KMS-11 (cell line): ENCODE data around the gene EPHA8.

ENCODE experiments used
- H2AFZ ChIP-seq: fragments of 200-600 bp; sonication (generic); 2 replicates; pipeline ENCODE4 v1.6.1; 2016; ENCODE audit warnings: antibody characterized with exemption, mixed run types, low read depth
- H3K27ac ChIP-seq: fragments of 200-600 bp; sonication (generic); 2 replicates; pipeline ENCODE4 v1.6.1; 2016; ENCODE audit warnings: mild to moderate bottlenecking, mixed run types
- H3K27me3 ChIP-seq: fragments of 200-600 bp; sonication (generic); 2 replicates; pipeline ENCODE4 v1.6.1; 2017; ENCODE audit warnings: mild to moderate bottlenecking, low read depth, mixed run types, moderate library complexity; ENCODE audit not compliant: insufficient read depth
- H3K36me3 ChIP-seq: fragments of 200-600 bp; sonication (generic); 2 replicates; pipeline ENCODE4 v1.6.1; 2017; ENCODE audit warnings: mild to moderate bottlenecking, mixed run types; ENCODE audit not compliant: insufficient read depth
- H3K4me1 ChIP-seq: fragments of 200-600 bp; sonication (generic); 2 replicates; pipeline ENCODE4 v1.6.1; 2016; ENCODE audit warnings: mild to moderate bottlenecking, low read depth, mixed run types; ENCODE audit not compliant: poor library complexity, severe bottlenecking
- H3K4me2 ChIP-seq: fragments of 200-600 bp; sonication (generic); 2 replicates; pipeline ENCODE4 v1.7.0; 2016; ENCODE audit warnings: mild to moderate bottlenecking, mixed run types
- H3K4me3 ChIP-seq: fragments of 200-600 bp; sonication (generic); IDR thresholded peaks from 2 replicates; pipeline ENCODE4 v1.6.1; 2017; ENCODE audit warnings: low read depth, low read length, mixed read lengths; ENCODE audit not compliant: insufficient read depth
- H3K79me2 ChIP-seq: fragments of 200-600 bp; sonication (generic); 2 replicates; pipeline ENCODE4 v1.6.1; 2016; ENCODE audit warnings: low read depth, mixed run types; ENCODE audit not compliant: insufficient read depth
- H3K9ac ChIP-seq: fragments of 200-600 bp; sonication (generic); 2 replicates; pipeline ENCODE4 v1.6.1; 2016; ENCODE audit warnings: mild to moderate bottlenecking, mixed run types
- H4K20me1 ChIP-seq: fragments of 200-600 bp; sonication (generic); 2 replicates; pipeline ENCODE4 v1.6.1; 2016; ENCODE audit warnings: mild to moderate bottlenecking, mixed run types; ENCODE audit not compliant: insufficient read depth
- TF ChIP-seq, protein P1 (sequence below): fragments of 200-600 bp; sonication (generic); conservative IDR thresholded peaks from 2 replicates; pipeline ENCODE4 v1.6.1; 2017; ENCODE audit warnings: low read depth, mild to moderate bottlenecking, antibody characterized with exemption, low read length, moderate library complexity, mixed read lengths

The EPHA8 gene

DNA sequence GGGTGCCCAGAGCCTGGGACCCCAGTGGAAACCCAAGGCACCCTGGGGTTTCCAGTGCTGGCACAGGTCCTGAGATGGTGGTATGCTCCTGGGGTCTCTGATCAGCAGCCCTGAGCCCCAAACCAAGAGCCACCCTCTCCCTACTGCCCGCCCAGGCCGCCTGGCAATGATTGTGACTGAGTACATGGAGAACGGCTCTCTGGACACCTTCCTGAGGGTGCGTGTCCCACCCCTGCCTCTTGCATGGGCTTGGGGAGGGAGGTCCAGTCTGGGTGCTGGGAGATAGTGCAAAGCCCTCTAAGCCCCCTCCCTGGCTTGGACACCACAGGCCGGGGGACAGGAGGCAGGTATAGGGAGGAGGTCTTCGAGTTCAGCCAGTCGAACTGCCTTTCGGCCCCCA lies 34.7 kb downstream of the EPHA8 start:
- Histone ChIP-seq H3K27ac (no peak overlapping the region), H2AFZ (no peak overlapping the region), H3K79me2 (no peaks in the 10 kb centered on the region), H3K4me2 (no peak overlapping the region), H3K36me3 (no peaks in the 10 kb centered on the region), H3K9ac (no peak overlapping the region), H3K4me3 (no peak overlapping the region), H4K20me1 (no peaks in the 10 kb centered on the region), H3K27me3 (peaks cover 62% of the 10 kb centered on the region), H3K4me1 (no peaks in the 10 kb centered on the region)
- TF ChIP-seq, protein P1, sequence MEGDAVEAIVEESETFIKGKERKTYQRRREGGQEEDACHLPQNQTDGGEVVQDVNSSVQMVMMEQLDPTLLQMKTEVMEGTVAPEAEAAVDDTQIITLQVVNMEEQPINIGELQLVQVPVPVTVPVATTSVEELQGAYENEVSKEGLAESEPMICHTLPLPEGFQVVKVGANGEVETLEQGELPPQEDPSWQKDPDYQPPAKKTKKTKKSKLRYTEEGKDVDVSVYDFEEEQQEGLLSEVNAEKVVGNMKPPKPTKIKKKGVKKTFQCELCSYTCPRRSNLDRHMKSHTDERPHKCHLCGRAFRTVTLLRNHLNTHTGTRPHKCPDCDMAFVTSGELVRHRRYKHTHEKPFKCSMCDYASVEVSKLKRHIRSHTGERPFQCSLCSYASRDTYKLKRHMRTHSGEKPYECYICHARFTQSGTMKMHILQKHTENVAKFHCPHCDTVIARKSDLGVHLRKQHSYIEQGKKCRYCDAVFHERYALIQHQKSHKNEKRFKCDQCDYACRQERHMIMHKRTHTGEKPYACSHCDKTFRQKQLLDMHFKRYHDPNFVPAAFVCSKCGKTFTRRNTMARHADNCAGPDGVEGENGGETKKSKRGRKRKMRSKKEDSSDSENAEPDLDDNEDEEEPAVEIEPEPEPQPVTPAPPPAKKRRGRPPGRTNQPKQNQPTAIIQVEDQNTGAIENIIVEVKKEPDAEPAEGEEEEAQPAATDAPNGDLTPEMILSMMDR, result no peak

DNA sequence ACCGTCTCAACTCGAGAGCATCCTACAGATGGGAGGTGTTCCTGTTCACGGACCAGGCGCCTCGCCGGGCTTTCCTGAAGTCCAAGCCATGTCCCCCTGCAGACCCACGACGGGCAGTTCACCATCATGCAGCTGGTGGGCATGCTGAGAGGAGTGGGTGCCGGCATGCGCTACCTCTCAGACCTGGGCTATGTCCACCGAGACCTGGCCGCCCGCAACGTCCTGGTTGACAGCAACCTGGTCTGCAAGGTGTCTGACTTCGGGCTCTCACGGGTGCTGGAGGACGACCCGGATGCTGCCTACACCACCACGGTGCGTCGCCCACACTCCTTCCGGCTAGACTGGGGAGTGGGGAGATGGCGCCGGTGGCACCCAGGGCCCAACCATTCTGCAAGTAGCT lies 35.4 kb downstream of the EPHA8 start:
- Histone ChIP-seq H3K36me3 (no peaks in the 10 kb centered on the region), H3K4me2 (no peak overlapping the region), H3K9ac (no peak overlapping the region), H3K27ac (no peak overlapping the region), H3K79me2 (no peaks in the 10 kb centered on the region), H3K4me1 (no peaks in the 10 kb centered on the region), H3K4me3 (no peak overlapping the region), H4K20me1 (no peaks in the 10 kb centered on the region), H2AFZ (no peak overlapping the region), H3K27me3 (peaks cover 61% of the 10 kb centered on the region)
- TF ChIP-seq, protein P1, result no peak

DNA sequence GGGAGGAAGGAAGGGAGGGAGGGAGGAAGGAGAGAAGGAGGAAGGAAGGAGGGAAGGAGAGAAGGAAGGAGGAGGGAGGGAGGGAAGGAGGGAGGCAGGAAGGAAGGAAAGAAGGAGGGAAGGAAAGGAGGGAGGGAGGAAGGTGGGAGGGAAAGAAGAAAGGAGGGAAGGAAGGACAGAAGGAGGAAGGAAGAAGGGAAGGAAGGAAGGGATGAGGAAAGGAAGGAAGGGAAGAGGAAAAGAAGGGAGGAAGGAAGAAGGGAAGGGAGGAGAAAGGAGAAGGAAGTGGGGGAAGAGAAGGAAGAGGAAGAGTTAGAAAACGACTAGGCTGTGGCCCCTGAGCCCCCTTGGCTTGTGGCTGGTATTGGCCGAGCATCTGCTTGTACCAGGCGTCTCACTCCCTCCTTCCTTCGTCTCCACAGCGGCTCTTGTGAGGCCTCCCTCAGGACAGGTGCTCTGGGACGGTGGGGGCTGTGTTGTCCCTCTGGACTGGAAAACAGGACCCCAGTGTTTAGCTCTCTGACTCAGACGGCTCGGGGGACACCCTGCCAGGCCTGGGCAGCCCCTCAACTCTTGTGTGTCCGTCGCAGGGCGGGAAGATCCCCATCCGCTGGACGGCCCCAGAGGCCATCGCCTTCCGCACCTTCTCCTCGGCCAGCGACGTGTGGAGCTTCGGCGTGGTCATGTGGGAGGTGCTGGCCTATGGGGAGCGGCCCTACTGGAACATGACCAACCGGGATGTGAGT lies 37.0 kb downstream of the EPHA8 start:
- H3K4me2 ChIP-seq, result no peak overlapping the region
- no peak overlapping the region for H3K4me3 ChIP-seq
- peaks cover 64% of the 10 kb centered on the region for H3K27me3 ChIP-seq
- H3K9ac ChIP-seq, result no peak overlapping the region
- H3K4me1 ChIP-seq, result no peaks in the 10 kb centered on the region
- TF ChIP-seq, protein P1, result no peak
- H3K27ac ChIP-seq, result no peak overlapping the region
- H3K36me3 ChIP-seq, result no peaks in the 10 kb centered on the region
- no peak overlapping the region for H2AFZ ChIP-seq
- H3K79me2 ChIP-seq, result no peaks in the 10 kb centered on the region
- no peaks in the 10 kb centered on the region for H4K20me1 ChIP-seq

DNA sequence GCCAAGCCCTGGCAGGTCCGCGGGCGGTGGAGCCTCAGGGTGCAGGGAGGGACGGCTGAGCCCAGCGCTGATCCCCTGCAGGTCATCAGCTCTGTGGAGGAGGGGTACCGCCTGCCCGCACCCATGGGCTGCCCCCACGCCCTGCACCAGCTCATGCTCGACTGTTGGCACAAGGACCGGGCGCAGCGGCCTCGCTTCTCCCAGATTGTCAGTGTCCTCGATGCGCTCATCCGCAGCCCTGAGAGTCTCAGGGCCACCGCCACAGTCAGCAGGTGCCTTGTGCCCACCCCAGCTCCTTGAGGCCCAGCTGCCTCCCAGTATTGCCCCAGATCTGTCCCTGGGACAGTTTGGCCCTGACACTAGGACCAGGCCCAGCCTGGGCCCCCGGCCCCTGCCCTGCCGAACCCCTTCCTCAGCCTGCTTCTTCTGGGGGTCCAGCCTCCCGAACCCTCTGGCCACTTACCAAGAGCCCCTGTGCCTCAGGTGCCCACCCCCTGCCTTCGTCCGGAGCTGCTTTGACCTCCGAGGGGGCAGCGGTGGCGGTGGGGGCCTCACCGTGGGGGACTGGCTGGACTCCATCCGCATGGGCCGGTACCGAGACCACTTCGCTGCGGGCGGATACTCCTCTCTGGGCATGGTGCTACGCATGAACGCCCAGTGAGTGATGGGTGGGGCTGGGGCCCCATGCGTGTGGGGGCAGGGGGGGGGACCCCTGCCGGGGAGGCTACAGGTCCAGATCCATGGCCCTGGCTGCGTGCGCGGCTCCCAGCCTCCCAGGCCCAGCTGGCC lies 37.7 kb downstream of the EPHA8 start:
- no peak overlapping the region for H2AFZ ChIP-seq
- H3K27me3 ChIP-seq, result peaks cover 64% of the 10 kb centered on the region
- no peak overlapping the region for H3K27ac ChIP-seq
- no peaks in the 10 kb centered on the region for H4K20me1 ChIP-seq
- no peak overlapping the region for H3K4me2 ChIP-seq
- H3K79me2 ChIP-seq, result no peaks in the 10 kb centered on the region
- no peaks in the 10 kb centered on the region for H3K36me3 ChIP-seq
- H3K4me1 ChIP-seq, result no peaks in the 10 kb centered on the region
- TF ChIP-seq, protein P1, result no peak
- H3K4me3 ChIP-seq, result no peak overlapping the region
- no peak overlapping the region for H3K9ac ChIP-seq
